Epithelial cell of proximal tubule (primary cell): Measurements from ENCODE around the gene HDAC4. TPM values are rescaled to one million over a fixed set of nuclear protein-coding genes. Genes with fewer than 3 reads are reported as not detected.

Experiments used
- DNase-seq: peaks from one replicate; pipeline ENCODE4 v3.0.0-alpha.2; 2011; ENCODE audit warnings: low read depth
- H3K4me3 ChIP-seq: 2 replicates; pipeline ENCODE4 v1.5.1; 2011; ENCODE audit warnings: low read depth, mild to moderate bottlenecking, low read length
- CTCF ChIP-seq: conservative IDR thresholded peaks from 2 replicates; pipeline ENCODE4 v1.5.1; 2012; ENCODE audit warnings: low read depth, mild to moderate bottlenecking, low read length
- total RNA-seq: library from RNA; depleted of rRNA; stranded (reverse); fragments of >200 nt; gene quantifications from 2 replicates; pipeline ENCODE4 v1.2.3, GENCODE V29; 2015

HDAC4 gene
- total RNA-seq, 1 donor from 2014 or later = 23.2 TPM

DNA sequence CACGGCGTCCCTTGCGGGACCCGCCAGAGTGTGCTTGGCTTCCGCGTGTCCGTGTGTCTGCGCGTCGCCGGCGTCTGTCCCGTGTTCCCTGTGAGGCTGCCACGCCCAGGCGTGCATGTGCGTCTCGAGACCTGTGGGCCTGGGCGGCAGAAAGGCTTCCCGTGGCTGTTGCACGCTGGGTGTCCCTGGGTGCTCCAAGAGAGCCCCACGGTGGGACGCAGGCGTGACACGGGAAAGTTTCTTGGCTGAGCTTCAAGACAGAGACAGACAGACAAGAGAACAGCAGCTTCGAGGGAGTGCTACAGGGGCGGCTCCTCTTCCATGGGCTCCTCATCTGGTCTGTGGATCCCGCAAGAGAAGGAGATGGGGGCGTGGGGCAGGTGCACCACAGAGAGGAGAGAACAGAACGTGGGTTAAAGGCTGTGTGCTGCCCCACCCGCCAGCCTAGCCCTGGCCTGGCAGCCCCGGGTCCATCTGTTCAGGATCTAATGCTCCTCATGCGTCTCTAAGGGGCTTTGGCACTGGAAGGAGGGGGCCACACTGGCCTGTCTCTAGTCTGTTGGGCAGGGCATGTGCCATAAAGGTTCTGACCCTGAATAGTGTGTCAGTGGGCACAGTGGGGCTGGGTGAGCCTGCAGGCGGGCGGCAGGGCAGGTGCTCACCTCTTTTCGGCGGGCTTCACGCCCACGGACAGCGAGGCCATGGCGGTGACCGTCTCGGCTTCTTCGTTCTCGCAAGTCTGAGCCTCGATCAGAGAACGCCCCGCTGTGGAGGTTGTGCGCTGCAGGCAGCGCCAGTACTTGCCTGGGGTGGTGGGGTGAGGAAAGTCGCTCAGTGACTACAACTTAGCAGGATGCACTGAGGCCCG is 347.8 kb downstream of the HDAC4 start:
- no peak for TF ChIP-seq CTCF
- no peak overlapping the region for H3K4me3 ChIP-seq
- DNase-seq = no peak

- no peak for TF ChIP-seq CTCF
- no peak overlapping the region for H3K4me3 ChIP-seq
- no peak for DNase-seq
Observed at GRCh38 chr2:239051891-239052445, 348.9 kb downstream of the HDAC4 start.

DNA sequence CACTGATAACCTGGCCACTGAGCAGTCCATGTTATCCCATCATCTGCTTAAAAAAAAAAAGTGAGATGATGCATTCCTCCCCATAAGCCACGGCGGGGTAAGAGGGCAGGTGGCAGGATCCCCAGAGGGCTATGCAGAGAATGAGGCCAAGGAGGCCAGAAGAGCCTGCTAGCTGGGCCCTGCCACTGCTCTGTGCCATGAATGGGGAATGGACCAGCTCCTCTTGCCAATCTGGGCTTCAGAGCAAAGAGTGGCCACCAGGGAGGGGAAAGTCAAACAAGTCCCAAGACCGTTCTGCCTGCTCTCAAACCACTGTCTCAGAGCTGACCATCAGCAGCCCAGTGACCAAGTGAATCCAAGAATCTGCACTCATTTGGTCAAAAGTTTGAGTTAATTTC is 350.6 kb downstream of the HDAC4 start:
- H3K4me3 ChIP-seq = no peak overlapping the region
- TF ChIP-seq CTCF = no peak
- DNase-seq = no peak

DNA sequence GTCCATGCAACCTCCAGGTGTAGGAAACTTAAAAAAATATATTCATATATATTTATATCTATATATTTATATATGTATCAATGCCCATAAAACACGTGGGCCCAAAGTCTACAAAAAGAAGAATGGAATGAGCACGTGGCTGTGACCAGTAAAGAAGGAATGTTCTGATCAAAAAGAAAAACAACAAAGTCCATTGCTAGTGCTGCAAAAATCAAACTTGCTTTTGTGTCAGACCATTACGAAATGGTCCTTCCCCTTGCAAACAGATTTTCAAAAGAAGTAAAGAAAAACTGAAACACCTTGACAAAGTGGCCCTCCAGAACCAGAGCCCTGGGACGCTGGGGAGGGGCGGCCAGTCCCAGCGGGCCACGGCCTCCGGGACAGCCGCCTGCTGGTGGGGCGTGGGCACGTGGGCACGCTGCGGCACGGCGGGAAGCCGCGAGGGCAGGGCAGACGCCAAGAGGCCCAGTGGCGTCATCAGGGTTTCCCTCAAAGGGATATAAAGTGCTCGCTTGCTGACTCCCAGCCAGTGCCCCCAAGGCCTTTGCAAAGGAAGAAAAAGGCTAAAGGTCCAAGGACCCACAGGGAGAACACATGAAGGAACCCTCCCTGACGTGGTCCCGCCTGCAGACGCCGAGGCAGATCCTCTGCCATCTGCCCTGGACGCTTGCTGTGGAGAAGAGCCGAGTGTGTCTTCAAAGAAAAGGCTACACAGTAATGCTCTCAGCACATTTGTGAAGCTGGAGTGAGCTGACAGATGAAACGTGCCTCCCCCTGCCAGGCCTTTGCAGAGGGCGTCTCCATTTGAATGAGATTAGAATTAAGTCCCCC is 351.2 kb downstream of the HDAC4 start:
- no peak for DNase-seq
- TF ChIP-seq CTCF = no peak
- no peak overlapping the region for H3K4me3 ChIP-seq

- no peak overlapping the region for H3K4me3 ChIP-seq
- no peak for DNase-seq
- no peak for TF ChIP-seq CTCF
Observed at GRCh38 chr2:239048736-239049135, 352.1 kb downstream of the HDAC4 start.

- DNase-seq = no peak
Observed at GRCh38 chr2:239047861-239048260, 353.0 kb downstream of the HDAC4 start.

More at GRCh38 chr2:239047861-239048260, 353.0 kb downstream of the HDAC4 start:
- H3K4me3 ChIP-seq = no peak overlapping the region
- no peak for TF ChIP-seq CTCF
